Right renal pelvis (tissue), 4 donors: ENCODE data around the gene SYCE1L. TPM values are rescaled to one million over a fixed set of nuclear protein-coding genes. Genes with fewer than 3 reads are reported as not detected.
"Not testable (repeated sequence)": the region's sequence is repeated elsewhere in the genome, so short reads cannot be mapped to it uniquely, and the experiment has no call there.

Experiments used
- DNase-seq, 4 donors: peaks; one replicate each; pipeline ENCODE4 v3.0.0-alpha.2; 2013; ENCODE audit warnings: low read depth in 4 of 4, low spot score in 3 of 4, missing footprints in 1 of 4
- polyA plus RNA-seq, 4 donors: library from polyadenylated mRNA; unstranded; fragments of 120-200 nt; gene quantifications; one replicate each; pipeline ENCODE4 v1.2.1, GENCODE V29; 2013; ENCODE audit not compliant: insufficient read length in 4 of 4

SYCE1L gene
- polyA plus RNA-seq, 4 donors, result 2.7 to 9.2 (median 4.8) TPM

DNA sequence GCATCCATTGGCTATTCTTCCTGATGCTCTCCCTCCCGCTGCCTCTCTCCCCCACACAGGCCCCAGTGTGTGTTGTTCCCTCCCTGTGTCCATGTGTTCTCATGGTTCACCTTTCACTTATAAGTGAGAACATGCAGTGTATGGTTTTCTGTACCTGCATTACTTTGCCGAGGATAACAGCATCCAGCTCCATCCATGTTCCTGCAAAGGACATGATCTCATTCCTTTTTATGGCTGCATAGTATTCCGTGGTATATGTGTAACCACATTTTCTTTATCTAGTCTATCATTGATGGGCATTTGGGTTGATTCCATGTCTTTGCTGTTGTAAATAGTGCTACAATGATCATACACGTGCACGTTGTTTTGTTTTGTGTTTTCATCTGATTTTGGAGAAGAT lies 43.3 kb downstream of the SYCE1L start:
- not testable (repeated sequence) for DNase-seq

DNA sequence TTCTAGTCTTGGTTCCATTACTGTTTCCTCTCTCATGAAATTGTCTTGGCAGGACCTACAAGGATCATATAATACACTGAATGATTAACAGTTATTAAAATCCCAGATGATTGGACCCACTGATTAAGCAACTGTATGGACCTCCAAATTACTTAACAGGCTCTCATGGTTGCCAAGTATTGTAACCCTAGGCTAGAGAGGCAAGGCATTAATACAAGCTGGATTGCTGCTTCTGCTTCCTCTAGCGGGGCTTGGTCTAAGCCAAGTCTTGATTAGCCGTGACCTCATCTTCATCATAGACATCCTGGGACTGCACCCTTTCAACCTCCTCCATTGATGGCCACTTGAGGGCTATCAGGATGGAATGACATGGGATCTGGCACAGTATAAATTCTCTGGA lies 46.9 kb downstream of the SYCE1L start:
- DNase-seq, result no peak

DNA sequence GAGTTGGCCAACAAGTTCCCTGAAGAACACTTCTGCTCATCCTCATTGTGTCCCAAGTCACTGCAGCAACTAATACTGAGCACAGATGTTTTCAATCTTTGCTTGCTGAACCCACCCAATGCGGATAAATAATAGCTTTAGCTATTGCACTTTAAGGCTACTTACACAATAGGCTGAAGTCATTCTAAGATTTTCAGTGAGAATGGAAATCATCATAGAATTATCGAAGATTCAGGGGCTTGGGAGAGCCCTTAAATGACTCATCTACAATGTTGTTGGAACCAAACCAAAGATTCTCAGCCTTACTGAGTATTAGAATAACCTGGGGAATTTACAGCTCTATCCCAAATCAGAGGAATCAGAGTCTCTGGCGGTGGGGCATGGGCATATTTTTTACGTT lies 51.2 kb downstream of the SYCE1L start:
- no peak for DNase-seq

Other genes with a start within 250 kb of the SYCE1L start
- 10 to 100 TPM; 24.3 to 29.0 (median 26.3) TPM for gene MON1B, start 8.2 kb upstream of the SYCE1L start, polyA plus RNA-seq
- gene ADAMTS18, start 235.6 kb downstream of the SYCE1L start, polyA plus RNA-seq, result 1 to 10 TPM; 2.7 to 6.2 (median 4.2) TPM